Loucy (cell line): ENCODE measurements around the gene MICAL2.

Experiments used
- EZH2phosphoT487 ChIP-seq: fragments of 200-600 bp; IDR thresholded peaks from 2 replicates; pipeline ENCODE4 v1.6.1; 2018; ENCODE audit warnings: antibody characterized with exemption, mild to moderate bottlenecking, moderate library complexity, borderline replicate concordance
- TF ChIP-seq, protein P1 (sequence below): fragments of 200-600 bp; sonication (generic); conservative IDR thresholded peaks from 2 replicates; pipeline ENCODE4 v1.5.1; 2014; ENCODE audit warnings: mild to moderate bottlenecking, antibody characterized with exemption, low read length

DNA sequence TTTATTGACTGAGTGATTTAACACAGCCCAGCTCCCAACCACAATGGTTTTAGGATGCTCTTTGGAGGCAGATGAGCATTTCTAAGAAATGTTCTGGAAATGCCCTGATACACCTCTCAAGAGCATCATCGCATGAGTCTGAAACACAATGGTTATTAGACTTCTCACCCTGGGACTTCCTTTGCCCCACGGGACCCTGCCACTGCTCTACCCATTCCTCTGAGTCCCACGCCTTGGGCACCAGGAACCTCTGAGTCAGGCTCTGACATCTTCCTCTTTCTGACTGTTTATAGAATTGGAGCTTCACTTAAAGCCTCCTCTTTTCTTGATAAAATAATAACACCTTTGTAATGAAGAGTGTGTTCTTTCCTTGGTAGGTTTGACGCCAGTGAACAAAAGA lies 181.4 kb downstream of the MICAL2 start:
- TF ChIP-seq, protein P1, sequence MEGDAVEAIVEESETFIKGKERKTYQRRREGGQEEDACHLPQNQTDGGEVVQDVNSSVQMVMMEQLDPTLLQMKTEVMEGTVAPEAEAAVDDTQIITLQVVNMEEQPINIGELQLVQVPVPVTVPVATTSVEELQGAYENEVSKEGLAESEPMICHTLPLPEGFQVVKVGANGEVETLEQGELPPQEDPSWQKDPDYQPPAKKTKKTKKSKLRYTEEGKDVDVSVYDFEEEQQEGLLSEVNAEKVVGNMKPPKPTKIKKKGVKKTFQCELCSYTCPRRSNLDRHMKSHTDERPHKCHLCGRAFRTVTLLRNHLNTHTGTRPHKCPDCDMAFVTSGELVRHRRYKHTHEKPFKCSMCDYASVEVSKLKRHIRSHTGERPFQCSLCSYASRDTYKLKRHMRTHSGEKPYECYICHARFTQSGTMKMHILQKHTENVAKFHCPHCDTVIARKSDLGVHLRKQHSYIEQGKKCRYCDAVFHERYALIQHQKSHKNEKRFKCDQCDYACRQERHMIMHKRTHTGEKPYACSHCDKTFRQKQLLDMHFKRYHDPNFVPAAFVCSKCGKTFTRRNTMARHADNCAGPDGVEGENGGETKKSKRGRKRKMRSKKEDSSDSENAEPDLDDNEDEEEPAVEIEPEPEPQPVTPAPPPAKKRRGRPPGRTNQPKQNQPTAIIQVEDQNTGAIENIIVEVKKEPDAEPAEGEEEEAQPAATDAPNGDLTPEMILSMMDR: no peak
- TF ChIP-seq EZH2phosphoT487: no peak
